GM12878 (cell line): Measurements from ENCODE around the gene NPM1. TPM values are rescaled to one million over a fixed set of nuclear protein-coding genes. Genes with fewer than 3 reads are reported as not detected.

ENCODE experiments used
- ATAC-seq: fragments of 200-7000 bp; cut with Tn5 transposase; 3 replicates; pipeline ENCODE4 v1.9.1; 2020; ENCODE audit warnings: mild to moderate bottlenecking, moderate library complexity
- BruUV-seq: library from RNA; stranded (reverse); fragments of 400-500 nt; replicated peaks from 2 replicates; lab custom pipeline; 2021; lab: Mats Ljungman, UMichigan
- CTCF ChIA-PET: fragments of 300-600 bp; sonication (Branson Sonifier 250); formaldehyde crosslinking; extraction: SDS; loops from one replicate; lab custom pipeline; 2021; ENCODE audit warnings: inconsistent platforms; lab: Yijun Ruan, JAX
- POLR2A ChIA-PET: fragments of 350-600 bp; formaldehyde crosslinking; extraction: SDS; loops from one replicate; lab custom pipeline; 2021; ENCODE audit warnings: inconsistent platforms; lab: Charles Lee
- RAD21 ChIA-PET: fragments of 300-600 bp; sonication (Branson Sonifier 250); formaldehyde crosslinking; loops from one replicate; lab custom pipeline; 2023; ENCODE audit warnings: antibody characterized with exemption; ENCODE audit not compliant: unreplicated experiment; lab: Charles Lee
- SMC1A ChIA-PET: fragments of 300-600 bp; sonication (Branson Sonifier 250); formaldehyde crosslinking; loops from one replicate; lab custom pipeline; 2023; ENCODE audit not compliant: unreplicated experiment, uncharacterized antibody; lab: Charles Lee
- DNase-seq: peaks from one replicate; pipeline ENCODE4 v3.0.0-alpha.2; 2011; ENCODE audit warnings: low read depth, low spot score
- FAIRE-seq: peaks from 3 replicates; lab custom pipeline; 2011; peaks lifted over from hg19 to GRCh38; lab: Jason Lieb, UNC
- H2AFZ ChIP-seq: 2 replicates; pipeline ENCODE4 v1.6.0; 2011; ENCODE audit warnings: low read depth, low read length, control low read depth; ENCODE audit not compliant: control insufficient read depth
- H3K27ac ChIP-seq: 2 replicates; pipeline ENCODE4 v1.5.1; 2011; ENCODE audit warnings: control low read depth; ENCODE audit not compliant: control insufficient read depth, insufficient read depth
- H3K27me3 ChIP-seq, 2 experiments: replicated peaks in 1 of 2; 2 replicates each; pipeline versions ENCODE4 v1.6.0 to v1.6.1; 2011; ENCODE audit warnings: low read length in 1 of 2; ENCODE audit not compliant: control insufficient read depth in 2 of 2, insufficient read depth in 2 of 2
- H3K36me3 ChIP-seq, 2 experiments: 2 replicates each; pipeline ENCODE4 v1.5.1; 2011; ENCODE audit warnings: low read length in 1 of 2; ENCODE audit not compliant: control insufficient read depth in 2 of 2, insufficient read depth in 2 of 2
- H3K4me1 ChIP-seq: 2 replicates; pipeline ENCODE4 v1.6.1; 2011; ENCODE audit warnings: mild to moderate bottlenecking, low read length, moderate library complexity, mixed read lengths; ENCODE audit not compliant: control insufficient read depth, insufficient read depth
- H3K4me2 ChIP-seq: 2 replicates; pipeline ENCODE4 v1.6.0; 2011; ENCODE audit warnings: control low read depth; ENCODE audit not compliant: control insufficient read depth, insufficient read depth
- H3K4me3 ChIP-seq: fragments of 200-600 bp; sonication (generic); 2 replicates; pipeline ENCODE4 v1.5.1; 2016
- H3K79me2 ChIP-seq: 2 replicates; pipeline ENCODE4 v1.6.0; 2011; ENCODE audit warnings: low read length; ENCODE audit not compliant: control insufficient read depth, insufficient read depth
- H3K9ac ChIP-seq: 2 replicates; pipeline ENCODE4 v1.8.0; 2011; ENCODE audit warnings: low read length, control low read depth, mixed read lengths; ENCODE audit not compliant: control insufficient read depth, insufficient read depth
- H3K9me3 ChIP-seq: replicated peaks from 3 replicates; pipeline ENCODE4 v1.5.1; 2011; ENCODE audit warnings: mild to moderate bottlenecking, low read length; ENCODE audit not compliant: control insufficient read depth, insufficient read depth
- H4K20me1 ChIP-seq: 2 replicates; pipeline ENCODE4 v1.6.0; 2011; ENCODE audit not compliant: control insufficient read depth, insufficient read depth
- MXI1 ChIP-seq: fragments of 150-350 bp; IDR thresholded peaks from 2 replicates; pipeline ENCODE4 v1.6.1; 2011; ENCODE audit warnings: low read depth, mild to moderate bottlenecking, inconsistent platforms, low read length, improper control_type of control experiment
- NFYB ChIP-seq: IDR thresholded peaks from 2 replicates; pipeline ENCODE4 v1.6.1; 2011; ENCODE audit warnings: low read depth, mild to moderate bottlenecking, low read length, improper control_type of control experiment, moderate library complexity; ENCODE audit not compliant: insufficient read depth
- PAX5 ChIP-seq: IDR thresholded peaks from 2 replicates; pipeline ENCODE4 v1.6.1; 2011; ENCODE audit warnings: low read depth, low read length, borderline replicate concordance
- PAX8 ChIP-seq: fragments of 450-650 bp; IDR thresholded peaks from 2 replicates; pipeline ENCODE4 v1.6.1; 2017; ENCODE audit warnings: mild to moderate bottlenecking, moderate library complexity
- POLR2AphosphoS2 ChIP-seq: IDR thresholded peaks from 2 replicates; pipeline ENCODE4 v1.6.1; 2011; ENCODE audit warnings: low read depth, mild to moderate bottlenecking, low read length, improper control_type of control experiment, moderate library complexity
- POLR2AphosphoS5 ChIP-seq: IDR thresholded peaks from 2 replicates; pipeline ENCODE4 v1.6.1; 2011; ENCODE audit warnings: mild to moderate bottlenecking, low read length, inconsistent platforms
- RUNX3 ChIP-seq: IDR thresholded peaks from 2 replicates; pipeline ENCODE4 v1.6.1; 2012; ENCODE audit warnings: low read length, inconsistent platforms
- SMAD5 ChIP-seq: IDR thresholded peaks from 2 replicates; pipeline ENCODE4 v1.6.1; 2016; ENCODE audit warnings: antibody characterized with exemption, low read depth
- WGBS: methylation state at CpG from one replicate; pipeline ENCODE4 v1.1.6; 2016; ENCODE audit warnings: low lambda C conversion rate; ENCODE audit not compliant: insufficient replicate concordance, insufficient coverage; ENCODE audit errors: missing lambda C conversion rate; 5-methylcytosine and 5-hydroxymethylcytosine counted together
- in situ Hi-C: fragments of 300-500 bp; cut with MboI; formaldehyde crosslinking; loops from 9 replicates; pipeline ENCODE4 v1.14.3; 2018; ENCODE audit warnings: mixed read lengths
- intact Hi-C: fragments of 100-400 bp; cut with micrococcal nuclease; formaldehyde crosslinking; loops from one replicate; pipeline ENCODE4 v1.14.2; 2022; ENCODE audit not compliant: unreplicated experiment
- polyA plus RNA-seq, 11 experiments: library from polyadenylated mRNA; depleted of rRNA in 4 of 11; unstranded in 6 of 11; stranded (reverse) in 5 of 11; fragments of >200 nt; fragmentation: Nextera tagmentation in 4 of 11; fragmentation: Illumina TruSeq in 1 of 11; extraction: Ambion mirVana in 4 of 11; extraction: Trizol in 1 of 11; gene quantifications; 1 replicate in 1 of 11; 2 replicates in 10 of 11; pipeline versions ENCODE4 v1.2.1 to v1.2.3, GENCODE V29; 2011 to 2016; ENCODE audit warnings: inconsistent platforms in 2 of 11, missing spikeins in 2 of 11, low read depth in 1 of 11
- total RNA-seq, 4 experiments: library from RNA; depleted of rRNA in 3 of 4; stranded (reverse); fragments of >200 nt in 3 of 4; fragmentation: Illumina TruSeq in 1 of 4; extraction: Trizol in 1 of 4; gene quantifications; 2 replicates each; pipeline versions ENCODE4 v1.2.1 to v1.2.3, GENCODE V29; 2013 to 2021
- TF ChIP-seq, protein P1 (sequence below): fragments of 450-650 bp; IDR thresholded peaks from 2 replicates; pipeline ENCODE4 v1.6.1; 2017; ENCODE audit warnings: mild to moderate bottlenecking, moderate library complexity
- TF ChIP-seq, protein P2 (sequence below): fragments of 150-350 bp; IDR thresholded peaks from 2 replicates; pipeline ENCODE4 v1.6.1; 2014; ENCODE audit warnings: mild to moderate bottlenecking, low read depth, low read length

NPM1 gene
- total and polyA plus RNA-seq, 10 of the 15 experiments (the other 5 are each of a cell fraction or from before 2014, with no cell fraction given): 1,843 to 5,466 (median 2,866) TPM

DNA sequence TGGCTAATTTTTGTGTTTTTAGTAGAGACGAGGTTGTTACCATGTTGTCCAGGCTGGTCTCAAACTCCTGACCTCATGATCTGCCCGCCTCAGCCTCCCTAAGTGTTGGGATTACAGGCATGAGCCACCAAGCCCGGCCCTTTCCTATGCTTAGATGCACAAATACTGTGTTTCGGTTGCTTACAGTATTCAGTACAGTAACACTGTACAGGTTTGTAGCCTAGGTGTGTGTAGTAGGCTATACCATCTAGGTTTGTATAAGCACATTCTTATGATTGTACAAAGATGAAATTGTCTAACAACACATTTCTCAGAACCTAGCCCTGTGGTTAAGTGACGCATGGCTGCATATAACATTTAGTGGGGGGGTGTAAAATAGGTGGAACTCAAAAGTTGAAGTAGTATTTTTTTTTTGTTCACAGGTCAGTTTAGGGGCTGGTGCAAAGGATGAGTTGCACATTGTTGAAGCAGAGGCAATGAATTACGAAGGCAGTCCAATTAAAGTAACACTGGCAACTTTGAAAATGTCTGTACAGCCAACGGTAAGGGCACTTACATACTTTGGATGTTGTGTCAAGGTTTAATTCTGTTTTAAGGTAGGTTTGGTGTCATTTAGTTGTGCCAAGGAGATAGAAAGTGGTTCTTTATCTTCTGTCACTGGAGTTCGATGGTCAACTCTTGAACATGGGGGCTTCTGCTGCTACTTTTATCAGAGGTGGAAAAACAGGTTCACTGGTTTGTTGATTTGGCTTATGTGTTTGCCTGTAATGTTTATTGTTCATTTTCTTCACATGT, 3.4 kb downstream of the NPM1 start:
- BruUV-seq: no TSS peak
- no peak for DNase-seq

More for the DNA sequence above, 3.4 kb downstream of the NPM1 start:
- in situ Hi-C loops: no loop called here
- H3K9me3 ChIP-seq: no peaks in the 10 kb centered on the region
- peaks cover 13 to 27% of the 10 kb centered on the region in 2 experiments for H3K36me3 ChIP-seq
- CTCF ChIA-PET: interaction anchor here (1.0 kb wide), 1 partner anchor 28 kb away, joined by 3 read pairs; no protein-coding TSS in a partner anchor
- no peak for TF ChIP-seq NFYB
- peak; percentile 29; the same call in 1 of the 2 replicates for TF ChIP-seq SMAD5
- TF ChIP-seq, protein P1, sequence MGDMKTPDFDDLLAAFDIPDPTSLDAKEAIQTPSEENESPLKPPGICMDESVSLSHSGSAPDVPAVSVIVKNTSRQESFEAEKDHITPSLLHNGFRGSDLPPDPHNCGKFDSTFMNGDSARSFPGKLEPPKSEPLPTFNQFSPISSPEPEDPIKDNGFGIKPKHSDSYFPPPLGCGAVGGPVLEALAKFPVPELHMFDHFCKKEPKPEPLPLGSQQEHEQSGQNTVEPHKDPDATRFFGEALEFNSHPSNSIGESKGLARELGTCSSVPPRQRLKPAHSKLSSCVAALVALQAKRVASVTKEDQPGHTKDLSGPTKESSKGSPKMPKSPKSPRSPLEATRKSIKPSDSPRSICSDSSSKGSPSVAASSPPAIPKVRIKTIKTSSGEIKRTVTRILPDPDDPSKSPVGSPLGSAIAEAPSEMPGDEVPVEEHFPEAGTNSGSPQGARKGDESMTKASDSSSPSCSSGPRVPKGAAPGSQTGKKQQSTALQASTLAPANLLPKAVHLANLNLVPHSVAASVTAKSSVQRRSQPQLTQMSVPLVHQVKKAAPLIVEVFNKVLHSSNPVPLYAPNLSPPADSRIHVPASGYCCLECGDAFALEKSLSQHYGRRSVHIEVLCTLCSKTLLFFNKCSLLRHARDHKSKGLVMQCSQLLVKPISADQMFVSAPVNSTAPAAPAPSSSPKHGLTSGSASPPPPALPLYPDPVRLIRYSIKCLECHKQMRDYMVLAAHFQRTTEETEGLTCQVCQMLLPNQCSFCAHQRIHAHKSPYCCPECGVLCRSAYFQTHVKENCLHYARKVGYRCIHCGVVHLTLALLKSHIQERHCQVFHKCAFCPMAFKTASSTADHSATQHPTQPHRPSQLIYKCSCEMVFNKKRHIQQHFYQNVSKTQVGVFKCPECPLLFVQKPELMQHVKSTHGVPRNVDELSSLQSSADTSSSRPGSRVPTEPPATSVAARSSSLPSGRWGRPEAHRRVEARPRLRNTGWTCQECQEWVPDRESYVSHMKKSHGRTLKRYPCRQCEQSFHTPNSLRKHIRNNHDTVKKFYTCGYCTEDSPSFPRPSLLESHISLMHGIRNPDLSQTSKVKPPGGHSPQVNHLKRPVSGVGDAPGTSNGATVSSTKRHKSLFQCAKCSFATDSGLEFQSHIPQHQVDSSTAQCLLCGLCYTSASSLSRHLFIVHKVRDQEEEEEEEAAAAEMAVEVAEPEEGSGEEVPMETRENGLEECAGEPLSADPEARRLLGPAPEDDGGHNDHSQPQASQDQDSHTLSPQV: no peak
- TF ChIP-seq PAX5: 0 out of 2 replicates have a peak, but pooled peaks have one; percentile 24
- TF ChIP-seq MXI1: 0 out of 2 replicates have a peak, but pooled peaks have one; percentile 0
- TF ChIP-seq POLR2AphosphoS2: 0 out of 2 replicates have a peak, but pooled peaks have one; percentile 40
- peak; percentile 79 for TF ChIP-seq POLR2AphosphoS5
- peak; percentile 58 for TF ChIP-seq RUNX3
- TF ChIP-seq, protein P2, sequence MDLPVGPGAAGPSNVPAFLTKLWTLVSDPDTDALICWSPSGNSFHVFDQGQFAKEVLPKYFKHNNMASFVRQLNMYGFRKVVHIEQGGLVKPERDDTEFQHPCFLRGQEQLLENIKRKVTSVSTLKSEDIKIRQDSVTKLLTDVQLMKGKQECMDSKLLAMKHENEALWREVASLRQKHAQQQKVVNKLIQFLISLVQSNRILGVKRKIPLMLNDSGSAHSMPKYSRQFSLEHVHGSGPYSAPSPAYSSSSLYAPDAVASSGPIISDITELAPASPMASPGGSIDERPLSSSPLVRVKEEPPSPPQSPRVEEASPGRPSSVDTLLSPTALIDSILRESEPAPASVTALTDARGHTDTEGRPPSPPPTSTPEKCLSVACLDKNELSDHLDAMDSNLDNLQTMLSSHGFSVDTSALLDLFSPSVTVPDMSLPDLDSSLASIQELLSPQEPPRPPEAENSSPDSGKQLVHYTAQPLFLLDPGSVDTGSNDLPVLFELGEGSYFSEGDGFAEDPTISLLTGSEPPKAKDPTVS: no peak
- no peak for TF ChIP-seq PAX8
- TF ChIP-seq, all 136 proteins: peak for 6
- RAD21 ChIA-PET: no interaction called here
- intact Hi-C loops: no loop called here
- no peaks in the 10 kb centered on the region for H3K27me3 ChIP-seq
- POLR2A ChIA-PET: no interaction called here
- WGBS: under 1% methylated on average over 8 of the region's 8 CpGs
- H3K27ac ChIP-seq: no peak overlapping the region
- H3K4me1 ChIP-seq: peaks cover 5% of the 10 kb centered on the region
- FAIRE-seq (peak; percentile 18), ATAC-seq (no peak)
- SMC1A ChIA-PET: no interaction called here
- H4K20me1 ChIP-seq: peaks cover 18% of the 10 kb centered on the region; the same call in 1 of the 2 replicates
- H3K9ac ChIP-seq: peak overlapping the region; percentile 13; the same call in 1 of the 2 replicates
- H3K79me2 ChIP-seq: peaks cover 85% of the 10 kb centered on the region
- H2AFZ ChIP-seq: no peak overlapping the region
- peak overlapping the region; percentile 92 for H3K4me3 ChIP-seq
- H3K4me2 ChIP-seq: peak overlapping the region; percentile 30
